ENCODE data around the gene FAM193B. TPM values are rescaled to one million over a fixed set of nuclear protein-coding genes. Genes with fewer than 3 reads are reported as not detected.

The FAM193B gene
- total and polyA plus RNA-seq, 2 of the 13 experiments (the other 11 are each of a cell fraction or from before 2014, with no cell fraction given): 21.2 to 40.9 TPM

DNA sequence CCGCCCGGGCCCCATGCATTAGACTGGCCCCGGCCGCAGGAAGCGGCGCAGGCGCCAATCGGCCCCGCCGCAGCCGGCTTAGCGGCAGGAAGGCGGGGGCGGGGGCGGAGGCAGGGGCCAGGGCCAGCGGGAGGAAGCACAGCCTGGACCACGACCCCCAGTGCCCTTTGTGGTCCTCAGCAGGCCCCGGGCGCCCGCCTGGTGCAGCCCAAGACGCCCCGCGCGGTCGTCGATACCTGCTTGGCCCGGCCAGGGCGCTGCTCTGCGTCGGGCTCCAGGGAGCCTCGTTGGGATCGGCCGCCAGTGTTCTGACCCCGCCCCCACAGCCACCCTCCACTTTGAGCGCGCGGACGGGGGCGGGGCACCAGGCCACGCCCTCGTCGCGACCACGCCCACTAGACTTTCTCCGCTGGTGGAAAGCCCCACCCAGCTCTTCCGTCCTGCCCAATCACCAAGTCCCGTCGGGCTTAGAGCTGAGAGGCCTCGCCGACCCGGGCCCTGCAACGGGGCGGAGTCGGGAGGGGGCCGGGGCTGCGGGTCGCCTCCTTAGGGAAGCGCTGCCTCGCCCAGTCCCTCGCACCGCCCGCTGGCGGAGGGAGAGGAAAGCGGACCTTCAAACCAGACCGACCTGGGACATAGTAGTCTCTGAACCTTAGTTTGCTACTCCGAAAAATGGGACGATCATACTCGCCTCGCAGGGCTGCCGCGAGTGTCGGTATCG, 56.9 kb downstream of the FAM193B start, which contains the start of gene PDLIM7 (continued):
- TF ChIP-seq, protein P1, sequence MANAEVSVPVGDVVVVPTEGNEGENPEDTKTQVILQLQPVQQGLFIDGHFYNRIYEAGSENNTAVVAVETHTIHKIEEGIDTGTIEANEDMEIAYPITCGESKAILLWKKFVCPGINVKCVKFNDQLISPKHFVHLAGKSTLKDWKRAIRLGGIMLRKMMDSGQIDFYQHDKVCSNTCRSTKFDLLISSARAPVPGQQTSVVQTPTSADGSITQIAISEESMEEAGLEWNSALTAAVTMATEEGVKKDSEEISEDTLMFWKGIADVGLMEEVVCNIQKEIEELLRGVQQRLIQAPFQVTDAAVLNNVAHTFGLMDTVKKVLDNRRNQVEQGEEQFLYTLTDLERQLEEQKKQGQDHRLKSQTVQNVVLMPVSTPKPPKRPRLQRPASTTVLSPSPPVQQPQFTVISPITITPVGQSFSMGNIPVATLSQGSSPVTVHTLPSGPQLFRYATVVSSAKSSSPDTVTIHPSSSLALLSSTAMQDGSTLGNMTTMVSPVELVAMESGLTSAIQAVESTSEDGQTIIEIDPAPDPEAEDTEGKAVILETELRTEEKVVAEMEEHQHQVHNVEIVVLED (CRISPR knock-in tag; IDR thresholded peaks at IDR 0.05; ENCODE audit: borderline replicate concordance): 0 out of 2 replicates have a peak, but pooled peaks have one; percentile 28
- TF ChIP-seq KDM2A (CRISPR knock-in tag; IDR thresholded peaks at IDR 0.05; ENCODE audit: borderline replicate concordance, low read depth): peak; percentile 34; the same call in 1 of the 2 replicates
- TF ChIP-seq ZNF460 (CRISPR knock-in tag; IDR thresholded peaks at IDR 0.05; ENCODE audit: borderline replicate concordance): no peak
- 0 out of 2 replicates have a peak, but pooled peaks have one; percentile 41 for TF ChIP-seq SSRP1 (CRISPR knock-in tag; IDR thresholded peaks at IDR 0.05)
- TF ChIP-seq ZNF749 (CRISPR knock-in tag; IDR thresholded peaks at IDR 0.05; ENCODE audit: borderline replicate concordance): no peak; the same call in 1 of the 2 replicates
- TF ChIP-seq REXO4 (CRISPR knock-in tag; IDR thresholded peaks at IDR 0.05; ENCODE audit: borderline replicate concordance): no peak
- TF ChIP-seq, protein P2, sequence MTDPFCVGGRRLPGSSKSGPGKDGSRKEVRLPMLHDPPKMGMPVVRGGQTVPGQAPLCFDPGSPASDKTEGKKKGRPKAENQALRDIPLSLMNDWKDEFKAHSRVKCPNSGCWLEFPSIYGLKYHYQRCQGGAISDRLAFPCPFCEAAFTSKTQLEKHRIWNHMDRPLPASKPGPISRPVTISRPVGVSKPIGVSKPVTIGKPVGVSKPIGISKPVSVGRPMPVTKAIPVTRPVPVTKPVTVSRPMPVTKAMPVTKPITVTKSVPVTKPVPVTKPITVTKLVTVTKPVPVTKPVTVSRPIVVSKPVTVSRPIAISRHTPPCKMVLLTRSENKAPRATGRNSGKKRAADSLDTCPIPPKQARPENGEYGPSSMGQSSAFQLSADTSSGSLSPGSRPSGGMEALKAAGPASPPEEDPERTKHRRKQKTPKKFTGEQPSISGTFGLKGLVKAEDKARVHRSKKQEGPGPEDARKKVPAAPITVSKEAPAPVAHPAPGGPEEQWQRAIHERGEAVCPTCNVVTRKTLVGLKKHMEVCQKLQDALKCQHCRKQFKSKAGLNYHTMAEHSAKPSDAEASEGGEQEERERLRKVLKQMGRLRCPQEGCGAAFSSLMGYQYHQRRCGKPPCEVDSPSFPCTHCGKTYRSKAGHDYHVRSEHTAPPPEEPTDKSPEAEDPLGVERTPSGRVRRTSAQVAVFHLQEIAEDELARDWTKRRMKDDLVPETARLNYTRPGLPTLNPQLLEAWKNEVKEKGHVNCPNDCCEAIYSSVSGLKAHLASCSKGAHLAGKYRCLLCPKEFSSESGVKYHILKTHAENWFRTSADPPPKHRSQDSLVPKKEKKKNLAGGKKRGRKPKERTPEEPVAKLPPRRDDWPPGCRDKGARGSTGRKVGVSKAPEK (CRISPR knock-in tag; IDR thresholded peaks at IDR 0.05; ENCODE audit: borderline replicate concordance): no peak
- TF ChIP-seq HNRNPUL1 (IDR thresholded peaks at IDR 0.05; ENCODE audit: low read depth, low read length): no peak
- TF ChIP-seq, protein P3, sequence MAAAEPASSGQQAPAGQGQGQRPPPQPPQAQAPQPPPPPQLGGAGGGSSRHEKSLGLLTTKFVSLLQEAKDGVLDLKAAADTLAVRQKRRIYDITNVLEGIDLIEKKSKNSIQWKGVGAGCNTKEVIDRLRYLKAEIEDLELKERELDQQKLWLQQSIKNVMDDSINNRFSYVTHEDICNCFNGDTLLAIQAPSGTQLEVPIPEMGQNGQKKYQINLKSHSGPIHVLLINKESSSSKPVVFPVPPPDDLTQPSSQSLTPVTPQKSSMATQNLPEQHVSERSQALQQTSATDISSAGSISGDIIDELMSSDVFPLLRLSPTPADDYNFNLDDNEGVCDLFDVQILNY (CRISPR knock-in tag; conservative IDR thresholded peaks at IDR 0.05): no peak
- TF ChIP-seq TEAD2 (CRISPR knock-in tag; IDR thresholded peaks at IDR 0.05): no peak
- no peak for TF ChIP-seq MAFG (CRISPR knock-in tag; IDR thresholded peaks at IDR 0.05)
- TF ChIP-seq, protein P4, sequence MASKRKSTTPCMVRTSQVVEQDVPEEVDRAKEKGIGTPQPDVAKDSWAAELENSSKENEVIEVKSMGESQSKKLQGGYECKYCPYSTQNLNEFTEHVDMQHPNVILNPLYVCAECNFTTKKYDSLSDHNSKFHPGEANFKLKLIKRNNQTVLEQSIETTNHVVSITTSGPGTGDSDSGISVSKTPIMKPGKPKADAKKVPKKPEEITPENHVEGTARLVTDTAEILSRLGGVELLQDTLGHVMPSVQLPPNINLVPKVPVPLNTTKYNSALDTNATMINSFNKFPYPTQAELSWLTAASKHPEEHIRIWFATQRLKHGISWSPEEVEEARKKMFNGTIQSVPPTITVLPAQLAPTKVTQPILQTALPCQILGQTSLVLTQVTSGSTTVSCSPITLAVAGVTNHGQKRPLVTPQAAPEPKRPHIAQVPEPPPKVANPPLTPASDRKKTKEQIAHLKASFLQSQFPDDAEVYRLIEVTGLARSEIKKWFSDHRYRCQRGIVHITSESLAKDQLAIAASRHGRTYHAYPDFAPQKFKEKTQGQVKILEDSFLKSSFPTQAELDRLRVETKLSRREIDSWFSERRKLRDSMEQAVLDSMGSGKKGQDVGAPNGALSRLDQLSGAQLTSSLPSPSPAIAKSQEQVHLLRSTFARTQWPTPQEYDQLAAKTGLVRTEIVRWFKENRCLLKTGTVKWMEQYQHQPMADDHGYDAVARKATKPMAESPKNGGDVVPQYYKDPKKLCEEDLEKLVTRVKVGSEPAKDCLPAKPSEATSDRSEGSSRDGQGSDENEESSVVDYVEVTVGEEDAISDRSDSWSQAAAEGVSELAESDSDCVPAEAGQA (IDR thresholded peaks at IDR 0.05; ENCODE audit: low read depth): no peak
- TF ChIP-seq, protein P4 (CRISPR knock-in tag; IDR thresholded peaks at IDR 0.05; ENCODE audit: borderline replicate concordance): no peak
- TF ChIP-seq RBFOX2 (IDR thresholded peaks at IDR 0.05; ENCODE audit: low read depth, low read length): peak; percentile 90
